Effector memory CD4-positive, alpha-beta T cell (primary cell): ENCODE results near the gene TSPAN9.

Source experiments
- DNase-seq, 3 donors: peaks; one replicate each; pipeline ENCODE4 v3.0.0-alpha.2; 2020
- H3K27ac ChIP-seq: 2 replicates; pipeline ENCODE4 v1.7.0; 2013; ENCODE audit warnings: mild to moderate bottlenecking, low read length, moderate library complexity; ENCODE audit not compliant: insufficient read depth, poor library complexity, severe bottlenecking
- H3K27me3 ChIP-seq: replicated peaks from 2 replicates; pipeline ENCODE4 v1.7.0; 2013; ENCODE audit warnings: mild to moderate bottlenecking, low read length; ENCODE audit not compliant: insufficient read depth, control insufficient read depth, poor library complexity, severe bottlenecking
- H3K36me3 ChIP-seq: 2 replicates; pipeline ENCODE4 v1.7.0; 2013; ENCODE audit warnings: mild to moderate bottlenecking, low read length, moderate library complexity; ENCODE audit not compliant: control insufficient read depth, insufficient read depth
- H3K4me1 ChIP-seq: 2 replicates; pipeline ENCODE4 v1.7.0; 2013; ENCODE audit warnings: low read length, mild to moderate bottlenecking; ENCODE audit not compliant: control insufficient read depth, insufficient read depth, poor library complexity, severe bottlenecking
- H3K4me3 ChIP-seq: 2 replicates; pipeline ENCODE4 v1.7.0; 2013; ENCODE audit warnings: low read length, low read depth, mild to moderate bottlenecking; ENCODE audit not compliant: insufficient read depth, poor library complexity, severe bottlenecking
- H3K9me3 ChIP-seq: 2 replicates; pipeline ENCODE4 v1.7.0; 2013; ENCODE audit warnings: mild to moderate bottlenecking, low read length, moderate library complexity; ENCODE audit not compliant: control insufficient read depth

Gene TSPAN9

DNA sequence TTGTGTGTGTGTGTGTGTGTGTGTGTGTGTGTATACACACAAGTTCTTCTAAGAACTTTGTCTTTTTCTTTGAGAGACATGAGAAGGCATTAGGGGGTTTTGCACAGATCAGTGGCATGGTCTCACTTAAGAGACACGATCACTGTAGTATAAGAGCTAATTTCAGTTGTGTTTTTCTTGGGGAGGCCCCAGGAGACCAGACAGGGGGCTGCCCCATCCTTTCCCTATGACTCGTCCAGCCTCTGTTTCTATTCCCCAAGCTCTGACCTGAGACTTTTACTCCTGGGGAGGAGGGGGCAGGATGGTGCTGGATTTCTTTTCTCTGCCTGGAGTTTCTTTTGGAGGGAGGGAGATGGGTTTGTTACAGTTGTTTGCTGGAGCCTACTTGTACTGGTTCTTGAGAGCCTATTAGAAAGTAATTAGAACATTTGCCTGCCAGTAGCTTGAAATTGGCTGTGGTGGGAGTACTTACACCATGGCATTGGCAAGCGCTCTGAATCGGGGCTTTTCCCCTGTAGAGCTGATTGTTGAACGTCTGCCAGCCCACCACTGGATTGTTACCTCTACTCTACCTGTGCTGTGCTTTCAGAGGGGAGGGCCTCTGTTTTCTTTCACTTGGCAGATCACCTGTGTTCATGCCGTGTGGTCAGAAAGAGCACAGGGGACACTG, 109.5 kb downstream of the TSPAN9 start:
- no peaks in the 10 kb centered on the region for H3K27me3 ChIP-seq
- no peak for DNase-seq
- H3K36me3 ChIP-seq: no peaks in the 10 kb centered on the region
- no peak overlapping the region for H3K27ac ChIP-seq
- H3K4me1 ChIP-seq: no peaks in the 10 kb centered on the region
- H3K4me3 ChIP-seq: no peak overlapping the region
- H3K9me3 ChIP-seq: no peaks in the 10 kb centered on the region

DNA sequence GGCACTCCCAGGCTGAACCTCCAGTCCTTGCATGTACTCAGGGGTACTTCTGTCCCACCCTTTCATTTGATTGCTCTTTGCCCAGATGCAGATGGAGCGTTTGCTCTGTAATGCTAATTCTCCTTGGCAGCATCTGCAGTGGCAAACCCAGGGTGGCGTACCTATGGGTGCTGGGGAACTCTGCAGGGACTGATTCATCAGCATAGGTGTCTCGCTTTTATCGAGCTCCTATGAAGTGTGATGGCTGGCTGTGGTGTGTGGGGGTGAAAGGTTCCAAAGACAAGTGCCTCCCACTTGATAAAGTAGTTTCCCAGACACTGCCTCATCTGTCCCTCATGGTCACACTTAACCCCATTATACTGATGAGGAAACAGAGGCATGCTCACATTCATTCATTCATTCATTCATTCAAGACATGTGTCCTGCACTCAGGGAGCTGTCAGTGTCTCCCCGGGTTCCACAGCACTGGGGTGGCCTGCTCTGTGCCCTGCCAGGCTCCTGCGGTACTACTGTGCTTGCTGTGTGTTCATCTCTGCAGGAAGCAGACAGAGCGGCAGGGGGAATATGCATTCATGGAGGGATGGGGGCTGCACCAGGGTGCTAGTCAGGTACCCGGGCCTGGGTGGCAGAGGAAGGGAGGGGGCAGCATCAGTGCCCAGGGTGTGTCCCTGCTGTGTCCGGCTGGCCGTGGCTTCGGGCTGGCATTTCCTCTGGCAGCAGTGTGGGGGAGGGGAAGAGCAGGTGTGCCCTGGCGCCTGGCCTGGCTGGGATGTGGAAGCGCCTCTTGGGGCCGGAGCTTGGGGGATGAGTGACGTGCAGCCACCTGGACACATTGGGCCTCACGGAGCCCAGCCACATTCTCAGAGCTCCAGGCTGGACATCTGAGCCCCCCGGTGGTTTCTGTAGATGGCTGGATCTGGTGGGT, 110.9 kb downstream of the TSPAN9 start:
- Histone ChIP-seq H3K27me3 (no peaks in the 10 kb centered on the region), H3K27ac (no peak overlapping the region), H3K9me3 (no peaks in the 10 kb centered on the region), H3K36me3 (no peaks in the 10 kb centered on the region), H3K4me1 (no peaks in the 10 kb centered on the region), H3K4me3 (no peak overlapping the region)
- no peak for DNase-seq

DNA sequence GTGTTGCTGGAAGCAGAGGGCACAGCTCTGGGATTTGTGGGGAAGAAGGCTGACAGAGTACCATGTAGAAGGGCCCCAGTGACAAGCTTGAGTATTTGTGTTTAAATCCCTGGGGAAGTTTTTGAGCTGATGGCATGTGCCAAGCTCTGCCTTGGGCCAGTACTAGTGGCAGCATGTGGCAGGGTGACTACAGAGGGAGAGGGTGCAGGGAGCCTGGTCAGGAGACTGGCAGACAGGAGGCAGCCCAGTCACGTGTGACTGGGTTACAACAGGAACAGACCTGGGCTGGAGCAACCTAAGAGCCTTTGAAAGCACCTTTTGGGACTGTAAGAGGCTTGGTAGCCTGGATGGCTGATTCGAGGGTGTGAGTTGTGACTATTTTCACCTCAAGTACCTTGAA, 112.1 kb downstream of the TSPAN9 start:
- Histone ChIP-seq H3K4me3 (no peak overlapping the region), H3K9me3 (no peaks in the 10 kb centered on the region), H3K27ac (no peak overlapping the region), H3K27me3 (no peaks in the 10 kb centered on the region), H3K4me1 (no peaks in the 10 kb centered on the region), H3K36me3 (no peaks in the 10 kb centered on the region)
- no peak for DNase-seq

DNA sequence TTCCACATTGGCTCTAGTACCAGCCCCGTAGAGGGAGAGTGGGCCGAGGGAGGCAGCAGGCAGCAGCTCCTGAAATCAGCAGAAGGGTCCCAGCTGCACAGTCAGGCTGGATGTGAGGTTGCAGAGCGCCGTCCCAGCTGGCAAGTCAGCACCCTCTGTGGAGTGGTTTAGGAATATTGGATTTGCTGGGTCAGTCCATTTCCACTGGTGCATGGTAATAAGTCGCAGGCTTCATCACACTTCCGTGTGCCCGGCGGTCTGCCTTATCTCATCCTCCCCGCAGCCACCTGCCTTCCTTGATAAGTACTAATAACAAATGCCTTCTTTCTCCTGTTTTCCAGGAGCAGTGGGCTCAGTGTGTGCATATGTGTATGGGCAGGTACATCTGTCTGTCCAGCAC, 112.9 kb downstream of the TSPAN9 start:
- H3K27me3 ChIP-seq: no peaks in the 10 kb centered on the region
- no peak for DNase-seq
- H3K27ac ChIP-seq: no peak overlapping the region
- H3K4me3 ChIP-seq: no peak overlapping the region
- no peaks in the 10 kb centered on the region for H3K9me3 ChIP-seq
- no peaks in the 10 kb centered on the region for H3K4me1 ChIP-seq
- no peaks in the 10 kb centered on the region for H3K36me3 ChIP-seq

DNA sequence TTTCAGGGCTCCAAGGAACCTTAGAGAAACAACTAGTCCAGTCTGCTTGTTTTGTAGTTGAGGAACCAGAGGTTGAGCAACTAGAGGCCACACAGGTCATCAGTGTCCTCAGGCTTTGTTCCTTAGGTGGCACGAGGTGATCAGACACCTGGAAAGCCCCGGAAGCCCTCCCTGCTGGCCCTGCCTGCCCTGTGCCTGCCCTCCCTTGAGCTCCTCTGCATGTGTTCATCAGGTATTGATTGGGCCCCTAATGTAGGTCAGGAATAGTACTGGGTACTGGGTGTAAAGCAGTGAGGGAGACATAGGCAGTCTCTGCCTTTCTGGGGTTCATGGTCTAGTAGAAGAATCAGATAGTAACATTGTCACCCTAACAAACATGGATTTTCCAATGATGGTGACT, 114.3 kb downstream of the TSPAN9 start:
- no peaks in the 10 kb centered on the region for H3K9me3 ChIP-seq
- H3K27me3 ChIP-seq: no peaks in the 10 kb centered on the region
- H3K4me1 ChIP-seq: no peaks in the 10 kb centered on the region
- no peak for DNase-seq
- H3K4me3 ChIP-seq: no peak overlapping the region
- no peak overlapping the region for H3K27ac ChIP-seq
- no peaks in the 10 kb centered on the region for H3K36me3 ChIP-seq

DNA sequence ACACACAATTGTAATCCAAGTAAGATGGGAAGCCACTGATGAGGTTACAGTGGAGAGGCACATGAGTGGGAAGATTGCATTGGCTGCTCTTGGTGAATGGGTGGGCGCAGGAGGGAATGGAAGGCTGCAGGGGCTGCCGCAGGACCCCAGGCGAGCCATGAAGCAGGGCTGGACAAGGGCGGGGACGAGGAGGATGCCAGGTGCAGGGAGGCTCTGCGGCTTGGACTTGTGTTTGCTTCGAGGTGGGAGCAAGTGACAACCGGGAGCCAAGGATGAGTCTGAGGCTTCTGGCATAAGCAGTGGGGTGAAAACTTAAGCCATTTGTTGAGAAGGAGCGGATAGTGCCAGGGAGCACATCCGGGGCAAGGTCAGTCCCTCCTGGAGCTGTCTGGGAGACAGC, 115.0 kb downstream of the TSPAN9 start:
- Histone ChIP-seq H3K4me3 (no peak overlapping the region), H3K27ac (no peak overlapping the region), H3K27me3 (no peaks in the 10 kb centered on the region), H3K36me3 (no peaks in the 10 kb centered on the region), H3K9me3 (no peaks in the 10 kb centered on the region), H3K4me1 (no peaks in the 10 kb centered on the region)
- DNase-seq: no peak

DNA sequence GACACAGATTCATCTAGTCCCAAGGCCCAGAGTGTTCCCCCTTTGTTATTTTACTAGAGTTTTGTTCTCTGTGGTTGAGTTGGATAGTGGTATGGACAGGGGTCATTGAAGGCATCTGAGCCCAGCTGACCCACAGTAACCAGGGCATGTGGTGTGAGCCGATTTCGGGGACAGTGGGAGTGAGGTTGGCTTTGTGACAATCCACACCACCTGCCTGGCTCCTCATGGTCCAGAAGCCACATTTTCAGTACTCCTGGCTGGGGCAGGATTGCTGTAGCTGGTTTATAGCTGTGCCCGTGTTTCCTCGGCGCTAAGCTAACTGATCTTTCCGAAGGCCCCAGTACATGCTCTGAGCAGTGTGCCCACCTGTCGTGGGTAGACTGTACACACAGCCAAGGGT, 116.0 kb downstream of the TSPAN9 start:
- no peak for DNase-seq
- Histone ChIP-seq H3K4me3 (no peak overlapping the region), H3K4me1 (no peaks in the 10 kb centered on the region), H3K36me3 (no peaks in the 10 kb centered on the region), H3K27me3 (no peaks in the 10 kb centered on the region), H3K9me3 (no peaks in the 10 kb centered on the region), H3K27ac (no peak overlapping the region)

DNA sequence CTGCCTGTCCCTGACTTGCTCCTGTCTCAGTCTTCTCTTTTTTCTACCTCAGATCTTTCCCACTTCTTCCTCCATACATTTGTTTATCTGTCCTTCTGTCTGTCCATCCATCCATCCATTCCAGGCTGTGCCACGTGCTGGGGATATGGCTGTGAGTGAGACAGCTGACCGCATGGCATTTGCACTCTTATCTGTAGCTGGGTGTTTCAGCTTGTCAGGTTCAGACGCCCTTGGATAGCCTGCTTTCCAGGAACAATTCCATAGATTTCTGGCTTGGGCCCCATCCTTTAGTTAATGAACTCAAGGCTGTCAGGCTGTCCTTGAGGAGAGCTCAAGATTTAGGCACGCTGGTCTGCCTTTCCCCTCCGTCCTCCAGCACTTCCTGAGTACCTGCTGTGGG, 116.6 kb downstream of the TSPAN9 start:
- Histone ChIP-seq H3K4me1 (no peaks in the 10 kb centered on the region), H3K27ac (no peak overlapping the region), H3K27me3 (no peaks in the 10 kb centered on the region), H3K9me3 (no peaks in the 10 kb centered on the region), H3K4me3 (no peak overlapping the region), H3K36me3 (no peaks in the 10 kb centered on the region)
- no peak for DNase-seq

DNA sequence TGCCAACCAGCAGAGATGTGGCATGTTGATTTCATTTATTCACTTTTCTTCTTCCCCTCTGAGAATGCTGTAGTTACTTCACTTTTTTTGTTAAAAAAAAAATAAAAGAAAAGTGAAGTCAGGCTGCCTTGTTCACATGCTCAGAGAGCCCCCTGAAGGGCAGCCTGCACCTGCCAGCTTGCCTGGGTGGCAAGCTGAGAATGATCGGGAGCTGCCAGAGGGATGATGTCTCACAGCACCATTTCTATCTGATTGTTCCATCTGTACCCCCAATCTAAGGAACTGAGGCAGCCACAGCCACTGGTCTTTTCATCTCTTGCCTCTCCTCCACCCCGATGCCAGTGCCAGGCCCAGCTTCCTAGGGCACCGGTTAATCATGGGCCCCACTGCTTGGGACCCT, 118.2 kb downstream of the TSPAN9 start:
- H3K9me3 ChIP-seq: no peaks in the 10 kb centered on the region
- DNase-seq: no peak
- H3K27me3 ChIP-seq: peaks cover 9% of the 10 kb centered on the region
- H3K4me1 ChIP-seq: peaks cover 5% of the 10 kb centered on the region
- no peaks in the 10 kb centered on the region for H3K36me3 ChIP-seq
- H3K27ac ChIP-seq: no peak overlapping the region
- H3K4me3 ChIP-seq: no peak overlapping the region

DNA sequence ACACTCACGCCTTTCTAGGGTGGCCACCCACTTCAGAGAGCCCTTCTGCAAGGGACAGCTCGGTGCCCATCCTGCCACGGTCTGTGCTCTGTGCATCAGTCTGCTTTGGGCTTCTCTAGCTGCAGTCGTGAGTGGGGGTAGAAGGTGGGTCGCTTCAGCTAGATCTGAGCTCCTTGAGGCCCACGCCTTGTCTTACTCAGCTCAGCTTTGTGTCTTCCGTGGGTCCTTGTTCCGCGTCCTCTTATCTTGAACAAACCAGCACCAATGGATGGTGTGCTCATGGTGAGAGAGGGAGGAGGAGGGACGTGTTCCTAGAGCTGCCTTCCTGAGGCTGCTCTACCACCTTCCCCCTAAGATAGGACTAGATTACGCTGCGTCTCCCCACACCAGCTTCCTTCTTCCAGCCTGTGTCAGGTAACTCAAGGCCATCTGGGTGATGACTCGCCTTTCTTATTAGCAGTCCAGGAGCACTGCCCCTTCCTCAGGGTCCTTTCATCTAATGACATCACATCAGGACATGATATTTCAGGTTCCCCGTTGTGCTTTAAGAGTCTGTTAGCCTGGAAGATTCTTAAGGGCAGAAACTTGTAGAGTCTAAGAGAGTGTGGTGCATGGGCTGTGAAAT, 118.8 kb downstream of the TSPAN9 start:
- no peak for DNase-seq
- Histone ChIP-seq H3K9me3 (no peaks in the 10 kb centered on the region), H3K27ac (no peak overlapping the region), H3K36me3 (no peaks in the 10 kb centered on the region), H3K4me3 (no peak overlapping the region), H3K4me1 (peaks cover 5% of the 10 kb centered on the region), H3K27me3 (peaks cover 9% of the 10 kb centered on the region)
